HT-29 (cell line): ENCODE results near the gene PPP1R12A. TPM values are rescaled to one million over a fixed set of nuclear protein-coding genes. Genes with fewer than 3 reads are reported as not detected.
"Not testable (repeated sequence)": the region's sequence is repeated elsewhere in the genome, so short reads cannot be mapped to it uniquely, and the experiment has no call there.

Experiments used
- DNase-seq: peaks from one replicate; pipeline ENCODE4 v3.0.0-alpha.2; 2015; ENCODE audit warnings: low spot score
- total RNA-seq: library from RNA; depleted of rRNA; stranded (reverse); fragments of >200 nt; shearing (Covaris generic); gene quantifications from 2 replicates; pipeline ENCODE4 v1.2.3, GENCODE V29; 2014

Gene PPP1R12A
- total RNA-seq, 1 experiment from 2014 or later, result 26.1 TPM

DNA sequence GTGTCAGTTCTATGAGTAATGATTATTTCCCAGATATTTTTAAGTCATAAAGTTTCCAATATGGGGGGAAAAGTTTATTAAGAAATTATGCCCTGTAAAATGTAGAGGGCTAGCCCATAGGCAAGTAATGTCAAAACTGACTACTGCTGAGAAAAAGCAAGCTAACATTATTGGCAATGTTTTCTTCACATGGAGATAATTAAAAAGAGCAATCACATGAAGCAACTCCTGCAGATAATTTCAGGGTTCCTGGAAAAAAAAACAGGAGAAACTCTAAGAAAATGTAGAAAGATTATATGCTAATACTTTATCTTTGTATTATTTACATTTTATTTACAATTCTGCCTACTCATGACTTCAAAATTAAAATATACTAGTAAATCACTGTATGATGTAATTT is 39.8 kb downstream of the PPP1R12A start:
- DNase-seq, result no peak

DNA sequence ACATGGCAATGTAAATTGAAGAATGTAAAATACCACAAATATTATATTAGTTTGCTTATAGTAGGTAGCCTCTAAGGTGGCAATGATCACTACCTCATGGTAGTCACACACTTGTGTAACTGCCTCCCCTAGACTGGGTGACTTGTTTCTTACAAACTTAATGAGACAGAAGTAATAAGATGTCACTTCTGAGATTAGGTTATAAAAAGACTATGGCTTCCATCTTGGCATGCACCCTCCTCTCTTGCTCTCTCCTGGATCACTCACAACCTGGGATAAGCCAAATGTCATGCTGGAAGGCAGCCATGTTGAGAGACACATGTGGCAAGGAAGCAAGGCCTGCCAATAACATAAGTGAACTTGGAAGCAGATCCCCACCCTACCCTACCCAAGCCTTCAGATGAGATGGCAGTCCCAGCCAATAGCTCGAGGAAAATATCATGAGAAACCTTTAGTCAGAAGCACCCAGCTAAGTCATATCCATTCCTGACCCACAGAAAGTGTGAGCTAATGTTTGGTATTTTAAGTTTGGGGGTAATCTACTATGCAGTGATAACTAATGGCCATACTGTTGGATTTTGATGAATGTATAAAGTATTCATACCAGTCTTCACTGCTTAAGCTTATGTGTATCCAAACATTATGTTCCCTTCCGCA is 43.3 kb downstream of the PPP1R12A start:
- no peak for DNase-seq

GRCh38 chr12:79887890-79888289 is 47.0 kb downstream of the PPP1R12A start:
- no peak for DNase-seq

GRCh38 chr12:79886917-79887519 is 47.9 kb downstream of the PPP1R12A start:
- peak; percentile 74 for DNase-seq

- DNase-seq, result no peak
These were observed 48.9 kb downstream of the PPP1R12A start for GRCh38 chr12:79885911-79886490.

- no peak for DNase-seq
These were observed 50.4 kb downstream of the PPP1R12A start for GRCh38 chr12:79884401-79885006.

- no peak for DNase-seq
These were observed 51.7 kb downstream of the PPP1R12A start for GRCh38 chr12:79883216-79883615.

GRCh38 chr12:79881351-79881750 is 53.5 kb downstream of the PPP1R12A start:
- no peak for DNase-seq

DNA sequence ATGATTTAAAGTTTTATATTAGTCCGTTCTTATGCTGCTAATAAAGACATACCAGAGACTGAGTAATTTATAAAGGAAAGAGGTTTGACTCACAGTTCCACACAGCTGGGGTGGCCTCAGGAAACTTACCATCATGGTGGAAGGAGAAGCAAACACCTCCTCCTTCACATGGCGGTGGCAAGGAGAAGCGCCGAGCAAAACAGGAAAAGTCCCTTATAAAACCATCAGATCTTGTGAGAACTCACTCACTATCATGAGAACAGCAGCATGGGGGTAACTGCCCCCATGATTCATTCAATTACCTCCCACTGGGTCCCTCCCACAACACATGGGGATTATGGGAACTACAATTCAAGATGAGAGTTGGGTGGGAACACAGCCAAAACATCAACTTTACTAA is 56.4 kb downstream of the PPP1R12A start:
- not testable (repeated sequence) for DNase-seq

GRCh38 chr12:79877246-79877645 is 57.7 kb downstream of the PPP1R12A start:
- DNase-seq, result no peak

DNA sequence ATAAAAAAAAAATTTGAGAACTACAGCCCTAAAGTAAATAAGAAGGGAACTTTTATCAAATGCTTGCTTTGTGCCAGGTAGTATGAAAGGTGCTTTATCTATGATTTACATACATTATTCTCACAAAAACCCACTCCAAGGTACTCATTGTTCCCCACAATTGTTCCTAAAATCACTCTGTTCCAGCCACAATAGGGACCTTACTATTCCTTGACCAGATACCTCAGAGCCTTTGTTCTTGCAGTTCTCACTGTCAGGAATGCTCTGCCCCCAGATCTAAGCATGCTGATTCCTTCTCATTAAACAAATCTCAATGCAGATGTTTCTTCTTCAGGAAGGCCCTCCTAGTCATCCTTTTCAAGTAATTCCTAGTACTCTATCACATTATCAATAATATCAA is 60.2 kb downstream of the PPP1R12A start:
- no peak for DNase-seq

DNA sequence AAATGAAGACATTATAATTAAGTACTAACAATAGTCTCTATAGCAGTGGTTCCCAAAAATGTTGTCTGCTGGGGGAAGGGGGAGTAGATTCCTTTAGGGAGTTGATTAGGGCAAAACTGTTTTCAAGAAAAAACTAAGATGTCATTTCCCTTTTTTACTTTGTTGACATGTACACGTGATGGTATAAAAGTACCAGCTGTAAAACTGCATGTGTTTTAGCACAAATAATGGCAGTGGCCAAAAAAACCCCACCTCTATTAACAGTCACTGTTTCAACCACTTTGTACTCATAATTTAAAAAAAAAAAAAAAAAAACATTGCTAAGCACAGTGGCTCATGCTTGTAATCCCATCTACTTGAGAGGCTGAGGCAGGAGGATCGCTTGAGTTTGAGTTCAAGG is 61.7 kb downstream of the PPP1R12A start:
- no peak for DNase-seq

GRCh38 chr12:79871621-79872020 is 63.3 kb downstream of the PPP1R12A start:
- no peak for DNase-seq

GRCh38 chr12:79870916-79871315 is 64.0 kb downstream of the PPP1R12A start:
- DNase-seq, result no peak

- no peak for DNase-seq
These were observed 75.3 kb downstream of the PPP1R12A start for GRCh38 chr12:79859646-79860045.

- no peak for DNase-seq
These were observed 76.4 kb downstream of the PPP1R12A start for GRCh38 chr12:79858518-79858917.

- no peak for DNase-seq
These were observed 77.2 kb downstream of the PPP1R12A start for GRCh38 chr12:79857675-79858074.

DNA sequence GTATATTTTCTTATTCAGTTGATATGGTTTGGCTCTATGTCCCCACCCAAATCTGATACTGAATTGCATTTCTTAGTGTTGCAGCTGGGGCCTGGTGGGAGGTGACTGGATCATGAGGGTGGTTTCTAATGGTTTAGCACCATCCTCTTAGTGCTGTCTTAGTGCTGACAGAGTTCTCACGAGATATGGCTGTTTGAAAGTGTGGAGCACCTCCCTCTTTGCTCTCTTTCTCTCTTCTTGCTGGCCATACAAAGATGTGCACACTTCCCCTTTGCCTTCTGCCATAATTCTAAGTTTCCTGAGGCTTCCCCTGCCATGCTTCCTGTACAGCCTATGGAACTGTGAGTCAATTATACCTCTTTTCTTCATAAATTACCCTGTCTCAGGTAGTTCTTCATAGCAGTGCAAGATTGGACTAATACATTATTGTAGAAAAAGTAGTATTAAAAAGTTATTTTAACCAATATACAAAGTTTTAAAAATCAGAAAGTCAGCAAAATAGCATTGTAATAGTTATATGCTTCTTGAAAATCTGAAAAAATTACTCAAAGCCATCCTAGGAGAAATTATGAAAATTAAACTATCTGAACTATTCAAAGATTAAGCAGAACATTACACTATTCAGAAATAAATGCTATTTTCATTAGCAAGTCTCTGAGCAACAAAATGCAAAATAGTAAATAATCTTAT is 84.1 kb downstream of the PPP1R12A start:
- no peak for DNase-seq

DNA sequence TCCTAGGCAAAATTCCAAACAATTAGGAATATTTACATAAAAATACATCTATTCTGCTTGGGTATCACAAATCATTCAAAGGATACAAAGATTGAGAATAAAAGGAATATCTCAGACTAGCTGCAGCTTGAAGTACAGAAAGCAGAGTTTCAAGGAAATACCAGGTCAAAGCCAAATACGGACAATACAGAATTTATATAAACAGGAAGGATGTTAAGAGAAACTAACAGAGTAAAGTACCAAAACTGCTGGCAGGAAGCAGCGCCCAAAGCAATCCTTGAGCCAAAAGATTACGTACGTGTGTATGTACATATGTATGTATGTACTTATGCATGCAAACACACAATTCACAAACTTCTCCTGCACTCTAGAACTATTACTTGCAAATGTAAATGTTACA is 86.6 kb downstream of the PPP1R12A start:
- no peak for DNase-seq

- DNase-seq, result no peak
These were observed 87.5 kb downstream of the PPP1R12A start for GRCh38 chr12:79847417-79847816.

- DNase-seq, result no peak
These were observed 90.2 kb downstream of the PPP1R12A start for GRCh38 chr12:79844693-79845092.

GRCh38 chr12:79843978-79844377 is 90.9 kb downstream of the PPP1R12A start:
- DNase-seq, result no peak
